T-cell (primary cell): ENCODE measurements around the gene SPATS2L. TPM values are rescaled to one million over a fixed set of nuclear protein-coding genes. Genes with fewer than 3 reads are reported as not detected.

ENCODE experiments used
- total RNA-seq, 35 experiments: library from RNA in 6 of 35; stranded (reverse) in 6 of 35; fragments of 120-200 nt in 1 of 35; gene quantifications; one replicate each; pipeline versions ENCODE4 v1.2.1 to v1.2.4 and lab custom pipeline; 2013 to 2026

SPATS2L gene
- total RNA-seq, 5 donors from 2014 or later (not counting 1 experiment from before 2014, with no cell fraction given) = 5.4 to 9.3 (median 5.9) TPM

Other genes starting within 250 kb of the SPATS2L start
- 10 to 100 TPM; 16.1 to 19.8 (median 19.1) TPM for gene KCTD18, start 203.4 kb downstream of the SPATS2L start, total RNA-seq
- 1 to 10 TPM; 1.2 to 4.9 (median 2.8) TPM for gene SGO2, start 219.5 kb downstream of the SPATS2L start, total RNA-seq